MM.1S (cell line): ENCODE measurements around the gene MACROD2.

ENCODE experiments used
- EZH2 ChIP-seq: fragments of 300-600 bp; sonication (generic); optimal IDR thresholded peaks from 2 replicates; pipeline ENCODE3; 2017; ENCODE audit warnings: low read depth, mild to moderate bottlenecking, antibody characterized with exemption, low read length, mixed read lengths
- EZH2phosphoT487 ChIP-seq: fragments of 300-600 bp; sonication (generic); IDR thresholded peaks from 2 replicates; pipeline ENCODE4 v1.6.1; 2018; ENCODE audit warnings: antibody characterized with exemption, low read length
- TF ChIP-seq, protein P1 (sequence below): fragments of 300-600 bp; sonication (generic); IDR thresholded peaks from 2 replicates; pipeline ENCODE4 v1.5.1; 2016; ENCODE audit warnings: antibody characterized with exemption, low read length, mixed read lengths

- TF ChIP-seq, protein P1, sequence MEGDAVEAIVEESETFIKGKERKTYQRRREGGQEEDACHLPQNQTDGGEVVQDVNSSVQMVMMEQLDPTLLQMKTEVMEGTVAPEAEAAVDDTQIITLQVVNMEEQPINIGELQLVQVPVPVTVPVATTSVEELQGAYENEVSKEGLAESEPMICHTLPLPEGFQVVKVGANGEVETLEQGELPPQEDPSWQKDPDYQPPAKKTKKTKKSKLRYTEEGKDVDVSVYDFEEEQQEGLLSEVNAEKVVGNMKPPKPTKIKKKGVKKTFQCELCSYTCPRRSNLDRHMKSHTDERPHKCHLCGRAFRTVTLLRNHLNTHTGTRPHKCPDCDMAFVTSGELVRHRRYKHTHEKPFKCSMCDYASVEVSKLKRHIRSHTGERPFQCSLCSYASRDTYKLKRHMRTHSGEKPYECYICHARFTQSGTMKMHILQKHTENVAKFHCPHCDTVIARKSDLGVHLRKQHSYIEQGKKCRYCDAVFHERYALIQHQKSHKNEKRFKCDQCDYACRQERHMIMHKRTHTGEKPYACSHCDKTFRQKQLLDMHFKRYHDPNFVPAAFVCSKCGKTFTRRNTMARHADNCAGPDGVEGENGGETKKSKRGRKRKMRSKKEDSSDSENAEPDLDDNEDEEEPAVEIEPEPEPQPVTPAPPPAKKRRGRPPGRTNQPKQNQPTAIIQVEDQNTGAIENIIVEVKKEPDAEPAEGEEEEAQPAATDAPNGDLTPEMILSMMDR, result no peak
- TF ChIP-seq EZH2phosphoT487 (no peak), EZH2 (no peak)
Measured at GRCh38 chr20:14098261-14098660, 102.9 kb downstream of the MACROD2 start.
